ENCODE data around the gene NOVA2.

- TF ChIP-seq SPI1 (IDR thresholded peaks at IDR 0.05; ENCODE audit: borderline replicate concordance, low read depth, low read length) (no peak), SNAPC5 (CRISPR knock-in tag; IDR thresholded peaks at IDR 0.05) (no peak), CTCF (IDR thresholded peaks at IDR 0.05 in 2 of 3, conservative IDR thresholded peaks at IDR 0.05 in 1 of 3; ENCODE audit: insufficient read depth in 2 of 3, low read depth in 1 of 3, low read length in 3 of 3) (no peak), HMBOX1 (IDR thresholded peaks at IDR 0.05) (no peak), SMARCE1 (IDR thresholded peaks at IDR 0.05) (no peak), PML (IDR thresholded peaks at IDR 0.05; ENCODE audit: low read length) (no peak)
- TF ChIP-seq, protein P1, sequence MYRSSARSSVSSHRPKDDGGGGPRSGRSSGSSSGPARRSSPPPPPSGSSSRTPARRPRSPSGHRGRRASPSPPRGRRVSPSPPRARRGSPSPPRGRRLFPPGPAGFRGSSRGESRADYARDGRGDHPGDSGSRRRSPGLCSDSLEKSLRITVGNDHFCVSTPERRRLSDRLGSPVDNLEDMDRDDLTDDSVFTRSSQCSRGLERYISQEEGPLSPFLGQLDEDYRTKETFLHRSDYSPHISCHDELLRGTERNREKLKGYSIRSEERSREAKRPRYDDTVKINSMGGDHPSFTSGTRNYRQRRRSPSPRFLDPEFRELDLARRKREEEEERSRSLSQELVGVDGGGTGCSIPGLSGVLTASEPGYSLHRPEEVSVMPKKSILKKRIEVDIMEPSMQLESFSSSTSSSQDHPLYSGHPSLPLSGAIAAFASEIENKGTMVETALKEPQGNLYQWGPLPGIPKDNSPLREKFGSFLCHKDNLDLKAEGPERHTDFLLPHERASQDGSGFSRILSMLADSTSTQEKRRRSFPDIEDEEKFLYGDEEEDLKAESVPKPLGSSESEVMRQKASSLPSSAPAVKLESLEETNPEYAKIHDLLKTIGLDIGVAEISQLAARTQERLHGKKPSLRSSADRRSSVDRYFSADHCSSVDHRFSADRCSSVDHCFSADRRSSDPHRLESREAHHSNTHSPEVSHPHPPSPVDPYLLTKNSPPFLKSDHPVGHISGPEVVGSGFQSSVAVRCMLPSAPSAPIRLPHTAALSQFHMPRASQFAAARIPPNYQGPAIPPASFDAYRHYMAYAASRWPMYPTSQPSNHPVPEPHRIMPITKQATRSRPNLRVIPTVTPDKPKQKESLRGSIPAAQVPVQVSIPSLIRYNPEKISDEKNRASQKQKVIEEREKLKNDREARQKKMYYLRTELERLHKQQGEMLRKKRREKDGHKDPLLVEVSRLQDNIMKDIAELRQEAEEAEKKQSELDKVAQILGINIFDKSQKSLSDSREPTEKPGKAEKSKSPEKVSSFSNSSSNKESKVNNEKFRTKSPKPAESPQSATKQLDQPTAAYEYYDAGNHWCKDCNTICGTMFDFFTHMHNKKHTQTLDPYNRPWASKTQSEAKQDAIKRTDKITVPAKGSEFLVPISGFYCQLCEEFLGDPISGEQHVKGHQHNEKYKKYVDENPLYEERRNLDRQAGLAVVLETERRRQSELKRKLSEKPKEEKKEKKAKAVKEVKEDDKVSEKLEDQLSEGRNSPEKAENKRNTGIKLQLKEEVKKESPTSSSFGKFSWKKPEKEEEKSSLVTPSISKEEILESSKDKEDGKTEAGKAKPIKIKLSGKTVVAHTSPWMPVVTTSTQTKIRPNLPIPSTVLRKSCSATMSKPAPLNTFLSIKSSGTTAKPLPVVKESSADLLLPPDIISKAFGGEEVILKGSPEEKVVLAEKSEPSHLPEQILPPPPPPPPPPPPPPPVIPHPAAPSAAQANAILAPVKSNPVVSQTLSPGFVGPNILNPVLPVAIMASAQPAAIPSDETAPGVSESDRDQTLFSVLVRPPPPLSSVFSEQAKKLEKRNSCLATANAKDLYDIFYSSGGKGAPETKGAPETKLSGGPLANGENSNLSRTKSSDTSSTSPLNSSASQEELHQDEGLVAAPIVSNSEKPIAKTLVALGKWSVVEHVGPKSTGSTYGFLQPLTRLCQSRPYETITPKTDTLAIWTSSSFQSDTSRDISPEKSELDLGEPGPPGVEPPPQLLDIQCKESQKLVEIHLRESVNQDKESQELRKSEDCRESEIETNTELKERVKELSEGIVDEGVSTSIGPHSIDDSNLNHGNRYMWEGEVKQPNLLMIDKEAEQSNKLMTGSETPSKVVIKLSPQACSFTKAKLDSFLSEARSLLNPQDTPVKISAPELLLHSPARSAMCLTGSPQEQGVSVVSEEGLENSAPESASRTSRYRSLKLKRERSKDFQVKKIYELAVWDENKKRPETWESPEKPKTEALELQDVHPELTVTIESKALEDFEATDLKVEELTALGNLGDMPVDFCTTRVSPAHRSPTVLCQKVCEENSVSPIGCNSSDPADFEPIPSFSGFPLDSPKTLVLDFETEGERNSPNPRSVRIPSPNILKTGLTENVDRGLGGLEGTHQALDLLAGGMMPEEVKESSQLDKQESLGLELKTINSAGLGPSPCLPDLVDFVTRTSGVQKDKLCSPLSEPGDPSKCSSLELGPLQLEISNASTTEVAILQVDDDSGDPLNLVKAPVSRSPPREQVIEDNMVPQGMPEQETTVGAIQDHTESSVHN (IDR thresholded peaks at IDR 0.05; ENCODE audit: borderline replicate concordance in 1 of 2, low read depth in 1 of 2) = no peak
These were observed 1.4 kb downstream of the NOVA2 start for GRCh38 chr19:45972081-45972946.
